HG03520 (cell line): ENCODE results near the gene B4GAT1.
"Not testable (repeated sequence)": the region's sequence is repeated elsewhere in the genome, so short reads cannot be mapped to it uniquely, and the experiment has no call there.

ENCODE experiments used
- ATAC-seq: cut with Tn5 transposase; IDR thresholded peaks from one replicate; pipeline ENCODE4 v1.9.1; 2021; ENCODE audit warnings: mild to moderate bottlenecking, moderate library complexity; ENCODE audit not compliant: unreplicated experiment

The B4GAT1 gene

GRCh38 chr11:66312549-66313320 lies 34.7 kb downstream of the B4GAT1 start:
- ATAC-seq, result peak; percentile 72

- ATAC-seq, result peak; percentile 55
Observed at GRCh38 chr11:66311965-66312548, 35.4 kb downstream of the B4GAT1 start.

- no peak for ATAC-seq
Observed at GRCh38 chr11:66311470-66311964, 35.9 kb downstream of the B4GAT1 start.

GRCh38 chr11:66310803-66311440 lies 36.5 kb downstream of the B4GAT1 start:
- ATAC-seq, result not testable (repeated sequence)

- ATAC-seq, result no peak
Observed at GRCh38 chr11:66310324-66310723, 37.1 kb downstream of the B4GAT1 start.

GRCh38 chr11:66309475-66309874 lies 38.0 kb downstream of the B4GAT1 start:
- ATAC-seq, result no peak

- ATAC-seq, result no peak
Observed at GRCh38 chr11:66302656-66303055, 44.8 kb downstream of the B4GAT1 start.

GRCh38 chr11:66299186-66299585 lies 48.2 kb downstream of the B4GAT1 start:
- ATAC-seq, result no peak

GRCh38 chr11:66297610-66298009 lies 49.8 kb downstream of the B4GAT1 start:
- no peak for ATAC-seq
